ENCODE data around the gene ZNF836. TPM values are rescaled to one million over a fixed set of nuclear protein-coding genes. Genes with fewer than 3 reads are reported as not detected.

Gene ZNF836
- total and polyA plus RNA-seq, 8 donors = 1.3 to 17.7 (median 3.7) TPM

DNA sequence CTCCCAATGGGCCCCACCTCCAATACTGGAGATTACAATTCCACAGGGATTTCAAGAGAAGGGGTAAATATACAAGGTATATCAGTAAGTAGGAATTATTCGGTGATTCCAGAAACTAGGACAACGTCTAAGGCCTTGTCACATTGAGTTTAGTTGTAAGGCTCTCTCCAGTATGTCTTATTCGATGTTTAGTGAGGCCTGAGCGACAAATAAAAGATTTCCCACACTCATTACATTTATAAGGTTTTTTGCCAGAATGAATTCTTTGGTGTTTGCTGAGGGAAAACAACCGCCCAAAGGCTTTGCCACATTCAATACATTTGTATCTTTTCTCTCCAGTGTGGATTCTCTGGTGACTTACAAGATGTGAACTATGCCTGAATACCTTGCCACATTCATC, 56.7 kb downstream of the ZNF836 start:
- no peak for DNase-seq
- no peaks in the 10 kb centered on the region for H3K4me1 ChIP-seq
- intact Hi-C loops (cut with DNase I; ENCODE audit: low total_unique reads) = no loop called here
- WGBS, 5 donors = 94 to 98% (median 96%) methylated on average over 5 of the region's 5 CpGs
- peaks cover 47 to 66% (median 52%) of the 10 kb centered on the region in 4 donors for H3K36me3 ChIP-seq
- no peak overlapping the region for H3K27ac ChIP-seq
- H3K4me3 ChIP-seq = no peak overlapping the region
- peaks cover 92 to 100% (median 97%) of the 10 kb centered on the region in 4 donors for H3K9me3 ChIP-seq
- H3K27me3 ChIP-seq = no peaks in the 10 kb centered on the region
- TF ChIP-seq POLR2A (IDR thresholded peaks at IDR 0.05) = no peak
- no peak for TF ChIP-seq POLR2AphosphoS5 (IDR thresholded peaks at IDR 0.05)
- no peak for TF ChIP-seq EP300 (IDR thresholded peaks at IDR 0.05)
- TF ChIP-seq, protein P1, sequence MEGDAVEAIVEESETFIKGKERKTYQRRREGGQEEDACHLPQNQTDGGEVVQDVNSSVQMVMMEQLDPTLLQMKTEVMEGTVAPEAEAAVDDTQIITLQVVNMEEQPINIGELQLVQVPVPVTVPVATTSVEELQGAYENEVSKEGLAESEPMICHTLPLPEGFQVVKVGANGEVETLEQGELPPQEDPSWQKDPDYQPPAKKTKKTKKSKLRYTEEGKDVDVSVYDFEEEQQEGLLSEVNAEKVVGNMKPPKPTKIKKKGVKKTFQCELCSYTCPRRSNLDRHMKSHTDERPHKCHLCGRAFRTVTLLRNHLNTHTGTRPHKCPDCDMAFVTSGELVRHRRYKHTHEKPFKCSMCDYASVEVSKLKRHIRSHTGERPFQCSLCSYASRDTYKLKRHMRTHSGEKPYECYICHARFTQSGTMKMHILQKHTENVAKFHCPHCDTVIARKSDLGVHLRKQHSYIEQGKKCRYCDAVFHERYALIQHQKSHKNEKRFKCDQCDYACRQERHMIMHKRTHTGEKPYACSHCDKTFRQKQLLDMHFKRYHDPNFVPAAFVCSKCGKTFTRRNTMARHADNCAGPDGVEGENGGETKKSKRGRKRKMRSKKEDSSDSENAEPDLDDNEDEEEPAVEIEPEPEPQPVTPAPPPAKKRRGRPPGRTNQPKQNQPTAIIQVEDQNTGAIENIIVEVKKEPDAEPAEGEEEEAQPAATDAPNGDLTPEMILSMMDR (IDR thresholded peaks at IDR 0.05) = no peak

DNA sequence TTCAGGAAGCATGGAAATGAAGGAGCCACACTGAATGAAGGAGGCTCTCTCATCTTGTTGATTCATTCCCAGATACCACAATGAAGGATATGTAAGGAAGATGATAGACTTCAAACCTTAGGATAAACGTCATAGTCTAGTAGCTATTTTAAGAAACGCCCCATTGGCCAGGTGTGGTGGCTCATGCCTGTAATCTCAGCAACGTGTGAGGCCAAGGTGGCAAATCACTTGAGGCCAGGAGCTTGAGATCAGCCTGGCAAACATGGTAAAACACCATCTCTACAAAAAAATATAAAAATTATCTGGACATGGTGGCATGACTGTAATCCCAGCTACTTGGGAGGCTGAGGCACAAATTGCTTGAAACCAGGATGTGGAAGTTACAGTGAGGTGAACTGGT, 58.8 kb downstream of the ZNF836 start:
- Histone ChIP-seq H3K4me1 (no peaks in the 10 kb centered on the region), H3K4me3 (no peak overlapping the region), H3K9me3 (peaks cover 84 to 100% (median 97%) of the 10 kb centered on the region in 4 donors), H3K27ac (no peak overlapping the region), H3K36me3 (peaks cover 26 to 46% (median 32%) of the 10 kb centered on the region in 4 donors), H3K27me3 (no peaks in the 10 kb centered on the region)
- no peak for DNase-seq
- 80 to 94% (median 90%) methylated on average over 3 of the region's 3 CpGs for WGBS, 5 donors
- TF ChIP-seq POLR2AphosphoS5 (IDR thresholded peaks at IDR 0.05) = no peak
- intact Hi-C loops (cut with DNase I; ENCODE audit: low total_unique reads) = no loop called here

DNA sequence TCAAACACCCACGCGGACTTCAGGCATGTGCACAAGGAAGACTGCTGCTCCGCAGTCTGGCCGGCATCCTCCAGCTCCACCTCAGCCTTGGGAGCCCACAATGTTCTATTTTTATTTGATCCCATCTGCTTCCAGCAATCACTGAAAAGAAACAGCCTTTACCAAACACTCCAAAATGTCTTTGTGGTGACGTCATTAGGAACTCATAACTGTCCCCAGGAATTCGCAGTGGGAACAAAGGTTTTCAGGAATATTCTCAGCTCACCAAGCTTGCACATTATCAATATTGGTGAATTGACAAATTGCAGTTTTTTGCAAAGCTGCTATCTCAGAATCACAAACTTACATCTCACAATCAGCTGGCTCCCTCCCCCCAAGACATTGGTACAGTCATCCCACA, 60.6 kb downstream of the ZNF836 start:
- no peak for DNase-seq
- Histone ChIP-seq H3K4me3 (no peak overlapping the region), H3K9me3 (peaks cover 67 to 100% (median 95%) of the 10 kb centered on the region in 4 donors), H3K27me3 (no peaks in the 10 kb centered on the region), H3K36me3 (peaks cover 8 to 27% (median 15%) of the 10 kb centered on the region in 4 donors), H3K4me1 (no peaks in the 10 kb centered on the region), H3K27ac (no peak overlapping the region)
- 88 to 94% (median 93%) methylated on average over 6 of the region's 6 CpGs for WGBS, 5 donors
- intact Hi-C loops (cut with DNase I; ENCODE audit: low total_unique reads) = no loop called here
- no peak for TF ChIP-seq EP300 (IDR thresholded peaks at IDR 0.05)
- no peak for TF ChIP-seq POLR2AphosphoS5 (IDR thresholded peaks at IDR 0.05)
- TF ChIP-seq, protein P1 (IDR thresholded peaks at IDR 0.05) = no peak
- no peak for TF ChIP-seq POLR2A (IDR thresholded peaks at IDR 0.05)

Small RNAs within 50 kb of the gene (small RNA-seq; reads per million reads assigned to genes)
- 0 reads per million in 4 donors for gene RPL37P23

Other genes with a start within 250 kb of the ZNF836 start
- 10 to 100 TPM in 1 of 5 donors, 1 to 10 TPM in 3, under 1 TPM in 1; 0.29 to 12.8 (median 3.2) TPM for gene ZNF613, start 244.1 kb downstream of the ZNF836 start, total RNA-seq
- gene ZNF613, start 244.1 kb downstream of the ZNF836 start, polyA plus RNA-seq = 1 to 10 TPM; 1.7 to 7.2 (median 2.2) TPM
- 100 to 1,000 TPM in 1 of 5 donors, 10 to 100 TPM in 2, 1 to 10 TPM in 1, under 1 TPM in 1; 0.58 to 149 (median 24.2) TPM for gene ZNF350, start 184.8 kb downstream of the ZNF836 start, total RNA-seq
- gene ZNF350, start 184.8 kb downstream of the ZNF836 start, polyA plus RNA-seq = 10 to 100 TPM in 1 of 3 donors, 1 to 10 TPM in 2; 4.1 to 10.2 (median 6.1) TPM
- 10 to 100 TPM in 2 of 5 donors, 1 to 10 TPM in 3; 2.9 to 25.7 (median 9.7) TPM for gene ZNF615, start 163.4 kb downstream of the ZNF836 start, total RNA-seq
- gene ZNF615, start 163.4 kb downstream of the ZNF836 start, polyA plus RNA-seq = 1 to 10 TPM; 2.6 to 5.3 (median 3.4) TPM
- gene ZNF614, start 143.2 kb downstream of the ZNF836 start, total RNA-seq = 10 to 100 TPM in 2 of 5 donors, 1 to 10 TPM in 2, not detected in 1; 3.8 to 15.2 (median 8.7) TPM
- 1 to 10 TPM; 1.9 to 2.9 (median 2.0) TPM for gene ZNF614, start 143.2 kb downstream of the ZNF836 start, polyA plus RNA-seq
- gene ZNF432, start 122.8 kb downstream of the ZNF836 start, total RNA-seq = 10 to 100 TPM in 3 of 5 donors, 1 to 10 TPM in 2; 5.2 to 41.3 (median 17.0) TPM
- gene ZNF432, start 122.8 kb downstream of the ZNF836 start, polyA plus RNA-seq = 1 to 10 TPM; 2.6 to 9.2 (median 9.0) TPM
- gene ZNF841, start 75.9 kb downstream of the ZNF836 start, total RNA-seq = 10 to 100 TPM in 4 of 5 donors, 1 to 10 TPM in 1; 4.3 to 47.4 (median 20.7) TPM
- 1 to 10 TPM; 5.2 to 6.3 (median 6.2) TPM for gene ZNF841, start 75.9 kb downstream of the ZNF836 start, polyA plus RNA-seq
- 10 to 100 TPM in 1 of 5 donors, 1 to 10 TPM in 3, under 1 TPM in 1; 0.29 to 23.3 (median 7.2) TPM for gene ZNF616, start 31.7 kb downstream of the ZNF836 start, total RNA-seq
- 1 to 10 TPM; 1.7 to 2.0 (median 1.7) TPM for gene ZNF616, start 31.7 kb downstream of the ZNF836 start, polyA plus RNA-seq
- gene PPP2R1A, start 18.4 kb upstream of the ZNF836 start, total RNA-seq = 100 to 1,000 TPM in 4 of 5 donors, 10 to 100 TPM in 1; 73.3 to 272 (median 192) TPM
- gene PPP2R1A, start 18.4 kb upstream of the ZNF836 start, polyA plus RNA-seq = 100 to 1,000 TPM in 2 of 3 donors, 10 to 100 TPM in 1; 98.7 to 146 (median 109) TPM
- gene ZNF766, start 98.0 kb upstream of the ZNF836 start, total RNA-seq = 10 to 100 TPM in 3 of 5 donors, 1 to 10 TPM in 2; 1.3 to 19.6 (median 14.2) TPM
- gene ZNF766, start 98.0 kb upstream of the ZNF836 start, polyA plus RNA-seq = 1 to 10 TPM; 2.6 to 4.0 (median 3.3) TPM
- 10 to 100 TPM in 1 of 5 donors, 1 to 10 TPM in 4; 2.2 to 11.0 (median 8.1) TPM for gene ZNF480, start 125.5 kb upstream of the ZNF836 start, total RNA-seq
- gene ZNF480, start 125.5 kb upstream of the ZNF836 start, polyA plus RNA-seq = 1 to 10 TPM; 4.0 to 5.2 (median 4.8) TPM
- gene ZNF610, start 164.6 kb upstream of the ZNF836 start, total RNA-seq = 1 to 10 TPM in 1 of 5 donors, under 1 TPM in 1, not detected in 3; 0.45 to 2.2 TPM
- 1 to 10 TPM in 2 of 3 donors, under 1 TPM in 1; 0.93 to 2.6 (median 1.4) TPM for gene ZNF610, start 164.6 kb upstream of the ZNF836 start, polyA plus RNA-seq
- gene ZNF880, start 198.3 kb upstream of the ZNF836 start, total RNA-seq = 10 to 100 TPM in 3 of 5 donors, 1 to 10 TPM in 2; 4.1 to 44.2 (median 11.6) TPM
- gene ZNF880, start 198.3 kb upstream of the ZNF836 start, polyA plus RNA-seq = 10 to 100 TPM in 2 of 3 donors, 1 to 10 TPM in 1; 8.4 to 10.4 (median 10.2) TPM
- 10 to 100 TPM; 11.7 to 40.8 (median 16.2) TPM for gene ZNF528, start 226.2 kb upstream of the ZNF836 start, total RNA-seq
- gene ZNF528, start 226.2 kb upstream of the ZNF836 start, polyA plus RNA-seq = 1 to 10 TPM; 3.7 to 9.0 (median 5.7) TPM